ENCODE results near the gene STARD7. TPM values are rescaled to one million over a fixed set of nuclear protein-coding genes. Genes with fewer than 3 reads are reported as not detected.
"Not testable (repeated sequence)": the region's sequence is repeated elsewhere in the genome, so short reads cannot be mapped to it uniquely, and the experiment has no call there.

STARD7 gene, protein sequence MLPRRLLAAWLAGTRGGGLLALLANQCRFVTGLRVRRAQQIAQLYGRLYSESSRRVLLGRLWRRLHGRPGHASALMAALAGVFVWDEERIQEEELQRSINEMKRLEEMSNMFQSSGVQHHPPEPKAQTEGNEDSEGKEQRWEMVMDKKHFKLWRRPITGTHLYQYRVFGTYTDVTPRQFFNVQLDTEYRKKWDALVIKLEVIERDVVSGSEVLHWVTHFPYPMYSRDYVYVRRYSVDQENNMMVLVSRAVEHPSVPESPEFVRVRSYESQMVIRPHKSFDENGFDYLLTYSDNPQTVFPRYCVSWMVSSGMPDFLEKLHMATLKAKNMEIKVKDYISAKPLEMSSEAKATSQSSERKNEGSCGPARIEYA
- total RNA-seq (ENCODE audit: unreplicated experiment): 100 TPM
- long read RNA-seq, transcript STARD7-201 (8 exons, 3,368 nt): major isoform, 34 of 43 reads
- long read RNA-seq, partial matches to known transcripts: 0 of 43 reads
- long read RNA-seq, other reads (novel, unspliced or antisense): 9 of 43 reads

DNA sequence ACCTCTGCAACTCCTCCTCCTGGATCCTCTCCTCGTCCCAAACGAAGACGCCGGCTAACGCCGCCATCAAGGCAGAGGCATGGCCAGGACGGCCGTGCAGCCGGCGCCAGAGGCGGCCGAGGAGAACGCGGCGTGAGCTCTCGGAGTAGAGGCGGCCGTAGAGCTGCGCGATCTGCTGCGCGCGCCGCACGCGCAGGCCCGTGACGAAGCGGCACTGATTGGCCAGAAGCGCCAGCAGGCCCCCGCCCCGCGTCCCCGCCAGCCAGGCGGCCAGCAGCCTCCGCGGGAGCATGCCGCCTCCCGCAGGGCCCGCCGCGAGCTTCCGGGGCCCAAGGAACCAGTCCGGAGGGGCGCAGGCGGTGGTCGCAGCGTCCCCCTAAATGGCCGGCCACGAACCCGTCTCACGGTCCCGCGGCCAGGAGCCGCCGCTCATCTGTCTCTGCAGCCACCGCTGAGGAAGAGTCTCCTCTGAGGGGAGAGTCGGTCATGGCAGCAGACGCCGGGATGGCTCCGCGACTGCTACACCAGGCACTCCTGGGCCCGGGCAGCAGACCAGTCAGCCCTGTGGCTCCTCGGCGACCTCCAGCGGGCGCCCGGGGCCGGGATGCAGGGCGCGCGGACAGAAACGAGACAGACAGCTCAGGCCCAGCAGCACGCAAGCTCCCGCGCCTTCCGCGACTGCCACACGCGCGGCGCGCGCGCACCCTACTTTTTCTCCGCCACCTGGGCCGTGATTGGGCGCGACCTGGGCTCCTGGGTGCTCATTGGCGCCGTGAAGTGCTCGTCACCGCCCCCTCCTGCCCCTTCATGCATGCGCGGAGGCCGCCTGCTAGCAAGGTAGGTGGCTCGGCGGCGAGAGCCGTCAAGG, at the start of gene STARD7:
TSS of gene STARD7 (minus strand) at position 685 of the 868 bp plus-strand sequence. CDS start at position 292, 393 bp downstream.
- H3K9me3 Mint-ChIP-seq (ENCODE audit: unreplicated experiment): peaks cover 6% of the 10 kb centered on the region
- H3K27ac Mint-ChIP-seq (ENCODE audit: unreplicated experiment): peak within 1 kb of the TSS; percentile 92
- H3K36me3 Mint-ChIP-seq (ENCODE audit: unreplicated experiment): no peaks in the 10 kb centered on the region
- TF ChIP-seq, protein P1, sequence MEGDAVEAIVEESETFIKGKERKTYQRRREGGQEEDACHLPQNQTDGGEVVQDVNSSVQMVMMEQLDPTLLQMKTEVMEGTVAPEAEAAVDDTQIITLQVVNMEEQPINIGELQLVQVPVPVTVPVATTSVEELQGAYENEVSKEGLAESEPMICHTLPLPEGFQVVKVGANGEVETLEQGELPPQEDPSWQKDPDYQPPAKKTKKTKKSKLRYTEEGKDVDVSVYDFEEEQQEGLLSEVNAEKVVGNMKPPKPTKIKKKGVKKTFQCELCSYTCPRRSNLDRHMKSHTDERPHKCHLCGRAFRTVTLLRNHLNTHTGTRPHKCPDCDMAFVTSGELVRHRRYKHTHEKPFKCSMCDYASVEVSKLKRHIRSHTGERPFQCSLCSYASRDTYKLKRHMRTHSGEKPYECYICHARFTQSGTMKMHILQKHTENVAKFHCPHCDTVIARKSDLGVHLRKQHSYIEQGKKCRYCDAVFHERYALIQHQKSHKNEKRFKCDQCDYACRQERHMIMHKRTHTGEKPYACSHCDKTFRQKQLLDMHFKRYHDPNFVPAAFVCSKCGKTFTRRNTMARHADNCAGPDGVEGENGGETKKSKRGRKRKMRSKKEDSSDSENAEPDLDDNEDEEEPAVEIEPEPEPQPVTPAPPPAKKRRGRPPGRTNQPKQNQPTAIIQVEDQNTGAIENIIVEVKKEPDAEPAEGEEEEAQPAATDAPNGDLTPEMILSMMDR (IDR thresholded peaks at IDR 0.05; ENCODE audit: partially characterized antibody, unreplicated experiment): peak; percentile 34
- peak; percentile 99 for DNase-seq
- peaks cover 21% of the 10 kb centered on the region for H3K4me1 Mint-ChIP-seq (ENCODE audit: low read depth, unreplicated experiment)
- H3K4me3 Mint-ChIP-seq (ENCODE audit: unreplicated experiment): peak within 1 kb of the TSS; percentile 95
- H3K27me3 Mint-ChIP-seq (ENCODE audit: unreplicated experiment): peaks cover 9% of the 10 kb centered on the region

DNA sequence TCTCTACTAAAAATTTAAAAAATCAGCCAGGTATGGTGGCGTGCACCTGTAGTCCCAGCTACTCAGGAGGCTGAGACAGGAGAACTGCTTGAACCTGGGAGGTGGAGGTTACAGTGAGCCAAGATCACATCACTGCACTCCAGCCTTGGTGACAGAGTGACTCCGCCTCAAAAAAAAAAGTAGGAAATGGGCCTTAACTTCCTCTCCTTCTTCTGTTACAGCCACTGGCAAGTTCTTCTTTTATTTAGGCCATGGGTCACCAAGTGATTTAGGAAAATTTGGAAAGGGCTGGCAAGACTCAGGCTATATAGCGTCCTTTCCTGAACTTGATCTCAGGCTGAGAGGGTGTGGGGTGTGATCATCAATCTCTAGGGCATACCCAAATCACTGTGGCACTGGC, 49.1 kb upstream of the STARD7 start:
- H3K36me3 Mint-ChIP-seq (ENCODE audit: unreplicated experiment); H3K4me3 Mint-ChIP-seq (ENCODE audit: unreplicated experiment); H3K27ac Mint-ChIP-seq (ENCODE audit: unreplicated experiment); DNase-seq: not testable (repeated sequence)
- peaks cover 27% of the 10 kb centered on the region for H3K4me1 Mint-ChIP-seq (ENCODE audit: low read depth, unreplicated experiment)
- H3K27me3 Mint-ChIP-seq (ENCODE audit: unreplicated experiment): peaks cover 15% of the 10 kb centered on the region
- peaks cover 13% of the 10 kb centered on the region for H3K9me3 Mint-ChIP-seq (ENCODE audit: unreplicated experiment)

DNA sequence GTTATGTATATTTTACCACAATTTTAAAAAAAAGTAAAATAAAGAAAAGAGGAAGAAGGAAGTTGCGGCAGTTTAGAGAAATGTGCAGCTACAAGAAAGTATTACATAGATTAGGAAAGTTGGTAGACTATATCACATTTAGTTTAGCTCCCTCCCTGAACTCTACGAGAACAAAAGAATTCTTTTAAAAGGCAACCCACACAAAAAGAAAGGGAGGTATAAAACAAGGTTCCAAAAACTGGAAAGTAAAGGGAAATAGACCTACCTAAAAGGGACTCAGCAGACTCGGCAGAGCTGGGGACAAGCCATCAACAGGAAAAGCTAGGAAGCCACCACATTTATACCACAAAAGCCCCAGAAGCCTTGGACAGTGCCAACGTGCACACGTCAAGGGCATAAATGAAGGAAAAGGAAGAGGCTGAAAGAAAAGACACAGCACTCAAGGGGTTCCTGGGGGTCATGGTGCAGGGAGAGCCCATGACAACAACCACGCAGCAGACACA, 48.0 kb upstream of the STARD7 start:
- Mint-ChIP-seq H3K27ac (ENCODE audit: unreplicated experiment) (no peak overlapping the region), H3K9me3 (ENCODE audit: unreplicated experiment) (peaks cover 13% of the 10 kb centered on the region), H3K4me1 (ENCODE audit: low read depth, unreplicated experiment) (peaks cover 27% of the 10 kb centered on the region), H3K36me3 (ENCODE audit: unreplicated experiment) (peaks cover 4% of the 10 kb centered on the region), H3K4me3 (ENCODE audit: unreplicated experiment) (no peak overlapping the region), H3K27me3 (ENCODE audit: unreplicated experiment) (peaks cover 15% of the 10 kb centered on the region)
- no peak for DNase-seq
- TF ChIP-seq, protein P1 (IDR thresholded peaks at IDR 0.05; ENCODE audit: partially characterized antibody, unreplicated experiment): no peak

DNA sequence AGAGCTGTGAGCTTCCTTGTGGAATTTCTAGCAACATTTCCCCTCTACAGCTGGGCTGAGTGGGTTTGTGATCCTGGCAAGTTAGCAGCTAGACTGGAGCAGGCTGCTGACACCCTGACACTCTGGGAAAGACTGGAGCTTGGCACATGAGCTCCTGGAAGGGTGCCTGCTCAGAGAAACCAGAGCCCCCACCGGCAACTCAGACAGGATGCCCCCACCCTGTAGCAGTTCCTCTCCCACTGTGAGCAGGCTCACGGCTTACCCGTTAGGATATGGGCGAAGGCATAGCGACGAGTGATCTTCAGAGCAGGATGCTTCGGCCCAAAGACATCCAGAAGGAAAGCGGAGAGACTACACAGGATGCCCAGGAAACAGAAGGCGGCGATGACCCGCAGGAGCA, 45.9 kb upstream of the STARD7 start:
- peaks cover 12% of the 10 kb centered on the region for H3K9me3 Mint-ChIP-seq (ENCODE audit: unreplicated experiment)
- no peak overlapping the region for H3K4me3 Mint-ChIP-seq (ENCODE audit: unreplicated experiment)
- H3K4me1 Mint-ChIP-seq (ENCODE audit: low read depth, unreplicated experiment): peaks cover 23% of the 10 kb centered on the region
- H3K27ac Mint-ChIP-seq (ENCODE audit: unreplicated experiment): no peak overlapping the region
- TF ChIP-seq, protein P1 (IDR thresholded peaks at IDR 0.05; ENCODE audit: partially characterized antibody, unreplicated experiment): no peak
- no peak for DNase-seq
- peaks cover 13% of the 10 kb centered on the region for H3K27me3 Mint-ChIP-seq (ENCODE audit: unreplicated experiment)
- H3K36me3 Mint-ChIP-seq (ENCODE audit: unreplicated experiment): peaks cover 4% of the 10 kb centered on the region

DNA sequence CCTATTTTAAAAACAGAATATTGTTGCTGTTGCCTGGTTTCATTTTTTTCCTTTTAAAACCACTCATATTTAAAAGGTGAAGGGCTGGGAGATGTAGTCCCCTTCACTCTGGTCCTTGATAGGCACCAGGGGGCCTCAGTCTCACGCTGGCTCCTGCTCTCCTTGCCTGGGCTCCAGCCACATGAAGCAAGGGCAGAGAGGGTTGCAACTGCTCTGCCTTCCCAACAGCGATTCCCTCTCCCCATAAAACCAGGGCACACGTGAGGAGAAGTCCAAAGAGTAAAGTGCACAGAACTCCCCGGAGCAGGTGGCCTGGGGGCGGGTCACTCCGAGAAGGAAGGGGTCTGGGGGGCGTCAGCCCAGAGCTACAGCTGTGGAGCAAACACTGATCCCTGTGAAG, 44.4 kb upstream of the STARD7 start:
- Mint-ChIP-seq H3K9me3 (ENCODE audit: unreplicated experiment) (peaks cover 7% of the 10 kb centered on the region), H3K4me3 (ENCODE audit: unreplicated experiment) (no peak overlapping the region), H3K36me3 (ENCODE audit: unreplicated experiment) (peaks cover 4% of the 10 kb centered on the region), H3K27me3 (ENCODE audit: unreplicated experiment) (peaks cover 8% of the 10 kb centered on the region), H3K27ac (ENCODE audit: unreplicated experiment) (no peak overlapping the region), H3K4me1 (ENCODE audit: low read depth, unreplicated experiment) (peaks cover 10% of the 10 kb centered on the region)
- DNase-seq: no peak
- TF ChIP-seq, protein P1 (IDR thresholded peaks at IDR 0.05; ENCODE audit: partially characterized antibody, unreplicated experiment): no peak
